ENCODE measurements around the gene RALGPS1. TPM values are rescaled to one million over a fixed set of nuclear protein-coding genes. Genes with fewer than 3 reads are reported as not detected.

The RALGPS1 gene
- total RNA-seq, 2 experiments from 2014 or later: 14.1 to 14.4 TPM

DNA sequence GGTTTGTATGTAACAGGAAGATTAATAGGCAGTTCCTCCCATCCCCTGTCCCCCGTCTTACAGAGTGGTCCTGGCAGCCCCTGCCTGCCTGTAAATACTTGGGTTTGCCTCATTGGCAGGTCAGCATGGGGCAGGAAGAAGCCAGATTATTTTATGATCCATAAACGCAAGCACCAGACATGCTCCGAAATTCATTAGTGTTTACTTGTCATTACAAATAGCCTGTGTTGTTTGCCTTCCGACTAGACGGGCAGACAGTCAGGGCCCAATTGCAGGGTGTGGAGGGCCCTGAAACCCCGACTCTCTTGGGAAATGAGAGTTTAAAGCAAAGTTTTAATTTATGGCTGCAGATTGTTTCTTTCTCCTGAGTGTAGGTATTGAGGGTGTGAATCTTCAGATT, 97.2 kb downstream of the RALGPS1 start:
- Histone ChIP-seq H2AFZ (ENCODE audit: low read length) (no peak overlapping the region), H3K27ac (ENCODE audit: low read depth, low read length, poor library complexity, severe bottlenecking) (no peak overlapping the region), H3K9me2 (ENCODE audit: insufficient read depth, low read length) (no peaks in the 10 kb centered on the region), H3K4me3 (ENCODE audit: low read depth, low read length, poor library complexity, severe bottlenecking) (no peak overlapping the region), H3K4me1 (ENCODE audit: insufficient read depth, low read length, poor library complexity, severe bottlenecking) (no peaks in the 10 kb centered on the region), H4K20me1 (ENCODE audit: insufficient read depth, low read length) (no peaks in the 10 kb centered on the region), H3K36me3 (ENCODE audit: insufficient read depth, low read length) (no peaks in the 10 kb centered on the region), H3K79me2 (ENCODE audit: insufficient read depth, low read depth, low read length) (no peaks in the 10 kb centered on the region), H3K9me3 (ENCODE audit: low read length) (no peaks in the 10 kb centered on the region), H3K4me2 (ENCODE audit: low read length) (no peak overlapping the region)
- no TSS peak for BruUV-seq (replicated peaks)
- no peak for DNase-seq (ENCODE audit: low spot score)
- intact Hi-C loops (cut with micrococcal nuclease; ENCODE audit: unreplicated experiment): no loop called here
- ChIA-PET POLR2A (no interaction called here), CTCF (ENCODE audit: unreplicated experiment) (no interaction called here)
- no peak for TF ChIP-seq EZH2phosphoT487 (IDR thresholded peaks at IDR 0.05; ENCODE audit: borderline replicate concordance, low read depth, low read length)
- TF ChIP-seq, protein P1, sequence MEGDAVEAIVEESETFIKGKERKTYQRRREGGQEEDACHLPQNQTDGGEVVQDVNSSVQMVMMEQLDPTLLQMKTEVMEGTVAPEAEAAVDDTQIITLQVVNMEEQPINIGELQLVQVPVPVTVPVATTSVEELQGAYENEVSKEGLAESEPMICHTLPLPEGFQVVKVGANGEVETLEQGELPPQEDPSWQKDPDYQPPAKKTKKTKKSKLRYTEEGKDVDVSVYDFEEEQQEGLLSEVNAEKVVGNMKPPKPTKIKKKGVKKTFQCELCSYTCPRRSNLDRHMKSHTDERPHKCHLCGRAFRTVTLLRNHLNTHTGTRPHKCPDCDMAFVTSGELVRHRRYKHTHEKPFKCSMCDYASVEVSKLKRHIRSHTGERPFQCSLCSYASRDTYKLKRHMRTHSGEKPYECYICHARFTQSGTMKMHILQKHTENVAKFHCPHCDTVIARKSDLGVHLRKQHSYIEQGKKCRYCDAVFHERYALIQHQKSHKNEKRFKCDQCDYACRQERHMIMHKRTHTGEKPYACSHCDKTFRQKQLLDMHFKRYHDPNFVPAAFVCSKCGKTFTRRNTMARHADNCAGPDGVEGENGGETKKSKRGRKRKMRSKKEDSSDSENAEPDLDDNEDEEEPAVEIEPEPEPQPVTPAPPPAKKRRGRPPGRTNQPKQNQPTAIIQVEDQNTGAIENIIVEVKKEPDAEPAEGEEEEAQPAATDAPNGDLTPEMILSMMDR (conservative IDR thresholded peaks at IDR 0.05; ENCODE audit: low read length): no peak

DNA sequence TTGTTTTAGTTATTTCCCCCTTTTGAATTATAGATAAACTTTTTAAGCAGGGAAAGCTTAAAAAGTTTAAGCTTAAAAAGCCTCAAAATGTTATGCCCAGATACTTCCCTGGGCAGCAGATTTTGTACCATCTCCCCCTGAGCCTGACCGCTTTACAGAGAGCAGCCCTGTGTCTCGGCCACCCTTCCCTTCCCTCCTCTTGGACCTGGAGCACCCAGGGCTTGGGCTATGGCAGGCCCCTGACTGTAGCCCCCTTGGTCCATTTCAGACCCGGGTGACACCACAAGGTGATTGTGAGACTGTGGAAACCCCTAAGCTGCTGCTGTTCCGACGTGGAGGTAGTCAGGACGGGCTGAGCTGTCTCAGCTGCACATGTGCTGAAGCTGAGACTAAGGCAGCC, 97.7 kb downstream of the RALGPS1 start:
- Histone ChIP-seq H3K4me2 (ENCODE audit: low read length) (no peak overlapping the region), H3K4me3 (ENCODE audit: low read depth, low read length, poor library complexity, severe bottlenecking) (no peak overlapping the region), H3K9me3 (ENCODE audit: low read length) (no peaks in the 10 kb centered on the region), H3K9me2 (ENCODE audit: insufficient read depth, low read length) (no peaks in the 10 kb centered on the region), H4K20me1 (ENCODE audit: insufficient read depth, low read length) (no peaks in the 10 kb centered on the region), H2AFZ (ENCODE audit: low read length) (no peak overlapping the region), H3K36me3 (ENCODE audit: insufficient read depth, low read length) (no peaks in the 10 kb centered on the region), H3K79me2 (ENCODE audit: insufficient read depth, low read depth, low read length) (no peaks in the 10 kb centered on the region), H3K4me1 (ENCODE audit: insufficient read depth, low read length, poor library complexity, severe bottlenecking) (no peaks in the 10 kb centered on the region), H3K27ac (ENCODE audit: low read depth, low read length, poor library complexity, severe bottlenecking) (no peak overlapping the region)
- CTCF ChIA-PET (ENCODE audit: unreplicated experiment): no interaction called here
- POLR2A ChIA-PET: no interaction called here
- no TSS peak for BruUV-seq (replicated peaks)
- DNase-seq (ENCODE audit: low spot score): no peak
- intact Hi-C loops (cut with micrococcal nuclease; ENCODE audit: unreplicated experiment): no loop called here
- TF ChIP-seq, protein P1 (conservative IDR thresholded peaks at IDR 0.05; ENCODE audit: low read length): no peak
- TF ChIP-seq EZH2phosphoT487 (IDR thresholded peaks at IDR 0.05; ENCODE audit: borderline replicate concordance, low read depth, low read length): no peak

DNA sequence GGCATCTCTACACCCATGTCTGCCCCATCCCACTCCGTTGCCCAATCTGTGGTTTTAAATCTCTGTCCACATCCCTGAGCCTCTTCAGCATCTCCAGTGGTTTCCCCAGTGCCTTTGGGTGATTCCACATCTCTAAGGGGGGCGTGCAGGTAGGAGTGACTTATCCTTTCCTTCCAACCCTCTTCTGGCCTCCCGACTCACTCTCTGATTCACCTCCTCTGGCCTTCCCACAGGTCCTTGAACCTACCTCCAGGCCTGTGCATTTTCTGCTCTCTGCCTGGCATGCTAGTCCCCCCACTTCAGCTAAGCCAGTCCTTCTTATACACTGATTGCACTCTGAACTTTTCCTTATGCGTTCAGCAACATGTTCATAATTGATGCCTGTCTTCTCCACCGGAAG, 99.0 kb downstream of the RALGPS1 start:
- POLR2A ChIA-PET: no interaction called here
- no TSS peak for BruUV-seq (replicated peaks)
- TF ChIP-seq, protein P1 (conservative IDR thresholded peaks at IDR 0.05; ENCODE audit: low read length): no peak
- TF ChIP-seq EZH2phosphoT487 (IDR thresholded peaks at IDR 0.05; ENCODE audit: borderline replicate concordance, low read depth, low read length): no peak
- CTCF ChIA-PET (ENCODE audit: unreplicated experiment): no interaction called here
- H3K36me3 ChIP-seq (ENCODE audit: insufficient read depth, low read length): no peaks in the 10 kb centered on the region
- H2AFZ ChIP-seq (ENCODE audit: low read length): no peak overlapping the region
- H3K79me2 ChIP-seq (ENCODE audit: insufficient read depth, low read depth, low read length): no peaks in the 10 kb centered on the region
- no peak overlapping the region for H3K4me3 ChIP-seq (ENCODE audit: low read depth, low read length, poor library complexity, severe bottlenecking)
- DNase-seq (ENCODE audit: low spot score): no peak
- H3K9me3 ChIP-seq (ENCODE audit: low read length): no peaks in the 10 kb centered on the region
- no peaks in the 10 kb centered on the region for H4K20me1 ChIP-seq (ENCODE audit: insufficient read depth, low read length)
- H3K4me1 ChIP-seq (ENCODE audit: insufficient read depth, low read length, poor library complexity, severe bottlenecking): no peaks in the 10 kb centered on the region
- H3K4me2 ChIP-seq (ENCODE audit: low read length): no peak overlapping the region
- H3K9me2 ChIP-seq (ENCODE audit: insufficient read depth, low read length): no peaks in the 10 kb centered on the region
- no peak overlapping the region for H3K27ac ChIP-seq (ENCODE audit: low read depth, low read length, poor library complexity, severe bottlenecking)
- intact Hi-C loops (cut with micrococcal nuclease; ENCODE audit: unreplicated experiment): no loop called here

Measured in OCI-LY7 (cell line).